ENCODE data around the gene GNB2.
"Not testable (repeated sequence)": the region's sequence is repeated elsewhere in the genome, so short reads cannot be mapped to it uniquely, and the experiment has no call there.

Gene GNB2

GRCh38 chr7:100692578-100692961 is 19.0 kb downstream of the GNB2 start:
- no peak for ATAC-seq (replicated peaks)
- no peaks in the 10 kb centered on the region for H3K9me3 Mint-ChIP-seq
- peak overlapping the region; percentile 96 for H3K27ac Mint-ChIP-seq
- no peak for DNase-seq
- H3K36me3 Mint-ChIP-seq, result peaks cover 9 to 29% of the 10 kb centered on the region in 2 donors
- peak overlapping the region; percentile 96 to 98 for H3K4me3 Mint-ChIP-seq
- H3K27me3 Mint-ChIP-seq, result no peaks in the 10 kb centered on the region
- peaks cover 45 to 62% of the 10 kb centered on the region in 2 donors for H3K4me1 Mint-ChIP-seq

- H3K4me1 Mint-ChIP-seq, result peaks cover 41 to 54% of the 10 kb centered on the region in 2 donors
- ATAC-seq (replicated peaks), result peak; percentile 20 to 36
- no peak for DNase-seq
- no peaks in the 10 kb centered on the region for H3K9me3 Mint-ChIP-seq
- peak overlapping the region; percentile 96 for H3K27ac Mint-ChIP-seq
- H3K36me3 Mint-ChIP-seq, result peaks cover 5 to 23% of the 10 kb centered on the region in 2 donors
- H3K27me3 Mint-ChIP-seq, result no peaks in the 10 kb centered on the region
- H3K4me3 Mint-ChIP-seq, result peak overlapping the region; percentile 96 to 98
These were observed 20.0 kb downstream of the GNB2 start for GRCh38 chr7:100693312-100694097.

- DNase-seq (peak; percentile 60), ATAC-seq (replicated peaks) (peak; percentile 48 to 58)
- H3K27ac Mint-ChIP-seq, result peak within 1 kb of the TSS; percentile 96
- peaks cover 35 to 47% of the 10 kb centered on the region in 2 donors for H3K4me1 Mint-ChIP-seq
- H3K9me3 Mint-ChIP-seq, result no peaks in the 10 kb centered on the region
- H3K27me3 Mint-ChIP-seq, result peaks cover 0 to 2% of the 10 kb centered on the region in 2 donors
- H3K4me3 Mint-ChIP-seq, result peak within 1 kb of the TSS; percentile 96 to 98
- H3K36me3 Mint-ChIP-seq, result peaks cover 5 to 16% of the 10 kb centered on the region in 2 donors
These were observed 20.7 kb downstream of the GNB2 start, which contains the start of gene GIGYF1 for GRCh38 chr7:100694098-100694745. GIGYF1 (minus strand) TSS chr7:100694250; CDS start chr7:100688238, 6,012 bp downstream.

- peaks cover 27 to 36% of the 10 kb centered on the region in 2 donors for H3K4me1 Mint-ChIP-seq
- DNase-seq (no peak), ATAC-seq (replicated peaks) (no peak)
- no peaks in the 10 kb centered on the region for H3K9me3 Mint-ChIP-seq
- peak overlapping the region; percentile 90 for H3K27ac Mint-ChIP-seq
- H3K36me3 Mint-ChIP-seq, result peaks cover 5 to 10% of the 10 kb centered on the region in 2 donors
- peak overlapping the region in 1 of 2 donors; percentile 72 for H3K4me3 Mint-ChIP-seq
- H3K27me3 Mint-ChIP-seq, result peaks cover 2 to 13% of the 10 kb centered on the region in 2 donors
These were observed 22.6 kb downstream of the GNB2 start for GRCh38 chr7:100696123-100696521.

- Mint-ChIP-seq H3K4me1 (peaks cover 9 to 15% of the 10 kb centered on the region in 2 donors), H3K9me3 (no peaks in the 10 kb centered on the region), H3K27me3 (peaks cover 5 to 16% of the 10 kb centered on the region in 2 donors), H3K36me3 (no peaks in the 10 kb centered on the region), H3K27ac (no peak overlapping the region), H3K4me3 (no peak overlapping the region)
- DNase-seq (no peak), ATAC-seq (replicated peaks) (no peak)
These were observed 25.5 kb downstream of the GNB2 start for GRCh38 chr7:100699018-100699417.

GRCh38 chr7:100701089-100701488 is 27.5 kb downstream of the GNB2 start:
- H3K27ac Mint-ChIP-seq; H3K4me3 Mint-ChIP-seq; ATAC-seq (replicated peaks); DNase-seq; H3K36me3 Mint-ChIP-seq; H3K9me3 Mint-ChIP-seq; H3K4me1 Mint-ChIP-seq: not testable (repeated sequence)
- H3K27me3 Mint-ChIP-seq, result peaks cover 5 to 16% of the 10 kb centered on the region in 2 donors

GRCh38 chr7:100705320-100705752 is 31.8 kb downstream of the GNB2 start:
- H3K27me3 Mint-ChIP-seq, result peaks cover 5 to 6% of the 10 kb centered on the region in 2 donors
- H3K4me3 Mint-ChIP-seq, result peak overlapping the region; percentile 98 to 99
- peak overlapping the region; percentile 97 for H3K27ac Mint-ChIP-seq
- no peaks in the 10 kb centered on the region for H3K9me3 Mint-ChIP-seq
- DNase-seq, result peak; percentile 83
- ATAC-seq (replicated peaks), result peak; percentile 72 to 77
- peaks cover 6 to 13% of the 10 kb centered on the region in 2 donors for H3K36me3 Mint-ChIP-seq
- peaks cover 10 to 29% of the 10 kb centered on the region in 2 donors for H3K4me1 Mint-ChIP-seq

GRCh38 chr7:100705753-100706671 is 32.5 kb downstream of the GNB2 start, which contains the start of gene POP7:
POP7 (plus strand) TSS chr7:100706121; CDS start chr7:100706831, 710 bp downstream.
- H3K4me3 Mint-ChIP-seq, result peak within 1 kb of the TSS; percentile 98 to 99
- peak within 1 kb of the TSS; percentile 97 for H3K27ac Mint-ChIP-seq
- ATAC-seq (replicated peaks), result peak; percentile 95 to 96
- peaks cover 4 to 5% of the 10 kb centered on the region in 2 donors for H3K27me3 Mint-ChIP-seq
- peaks cover 6 to 19% of the 10 kb centered on the region in 2 donors for H3K36me3 Mint-ChIP-seq
- peak; percentile 98 for DNase-seq
- peaks cover 10 to 29% of the 10 kb centered on the region in 2 donors for H3K4me1 Mint-ChIP-seq
- no peaks in the 10 kb centered on the region for H3K9me3 Mint-ChIP-seq

GRCh38 chr7:100706672-100707311 is 33.3 kb downstream of the GNB2 start:
- H3K27me3 Mint-ChIP-seq, result no peaks in the 10 kb centered on the region
- ATAC-seq (replicated peaks) (no peak), DNase-seq (no peak)
- peaks cover 9 to 29% of the 10 kb centered on the region in 2 donors for H3K4me1 Mint-ChIP-seq
- no peaks in the 10 kb centered on the region for H3K9me3 Mint-ChIP-seq
- H3K36me3 Mint-ChIP-seq, result peaks cover 6 to 19% of the 10 kb centered on the region in 2 donors
- H3K27ac Mint-ChIP-seq, result peak overlapping the region; percentile 97
- peak overlapping the region; percentile 98 to 99 for H3K4me3 Mint-ChIP-seq

- no peak for DNase-seq
- Mint-ChIP-seq H3K4me1 (peaks cover 9 to 29% of the 10 kb centered on the region in 2 donors), H3K27ac (no peak overlapping the region), H3K9me3 (no peaks in the 10 kb centered on the region), H3K4me3 (no peak overlapping the region), H3K36me3 (peaks cover 6 to 19% of the 10 kb centered on the region in 2 donors), H3K27me3 (no peaks in the 10 kb centered on the region)
- no peak for ATAC-seq (replicated peaks)
These were observed 34.9 kb downstream of the GNB2 start for GRCh38 chr7:100708395-100708794.

- DNase-seq (no peak), ATAC-seq (replicated peaks) (no peak)
- Mint-ChIP-seq H3K9me3 (no peaks in the 10 kb centered on the region), H3K4me3 (no peak overlapping the region), H3K36me3 (peaks cover 8 to 19% of the 10 kb centered on the region in 2 donors), H3K27me3 (peaks cover 0 to 3% of the 10 kb centered on the region in 2 donors), H3K27ac (no peak overlapping the region), H3K4me1 (peaks cover 9 to 29% of the 10 kb centered on the region in 2 donors)
These were observed 36.9 kb downstream of the GNB2 start for GRCh38 chr7:100710452-100710851.

- Mint-ChIP-seq H3K27ac (no peak overlapping the region), H3K36me3 (peaks cover 6 to 14% of the 10 kb centered on the region in 2 donors), H3K27me3 (peaks cover 0 to 6% of the 10 kb centered on the region in 2 donors), H3K4me1 (peaks cover 9 to 21% of the 10 kb centered on the region in 2 donors), H3K4me3 (no peak overlapping the region), H3K9me3 (no peaks in the 10 kb centered on the region)
- DNase-seq (no peak), ATAC-seq (replicated peaks) (no peak)
These were observed 37.8 kb downstream of the GNB2 start for GRCh38 chr7:100711369-100711768.

GRCh38 chr7:100714725-100715124 is 41.2 kb downstream of the GNB2 start:
- Mint-ChIP-seq H3K27me3 (peaks cover 8 to 30% of the 10 kb centered on the region in 2 donors), H3K36me3 (peaks cover 10 to 21% of the 10 kb centered on the region in 2 donors), H3K27ac (no peak overlapping the region), H3K9me3 (peaks cover 10 to 12% of the 10 kb centered on the region in 2 donors), H3K4me1 (no peaks in the 10 kb centered on the region), H3K4me3 (no peak overlapping the region)
- no peak for DNase-seq
- ATAC-seq (replicated peaks), result no peak

Data from stimulated activated naive B cell treated with anti-CD40 and anti-IgM and Interleukin-4, amounts not matched to agents 10 μg/mL and 1 μg/mL and 100 μg/mL, for 72 hours (primary cell).